PFSK-1 (cell line): ENCODE results near the gene MAD1L1.

Experiments used
- FOXP2 ChIP-seq: optimal IDR thresholded peaks from 2 replicates; pipeline ENCODE3; 2011; ENCODE audit warnings: borderline replicate concordance, control low read depth, inconsistent platforms; ENCODE audit not compliant: insufficient read depth; ENCODE audit errors: extremely low read length, extremely low read depth
- POLR2AphosphoS5 ChIP-seq: IDR thresholded peaks from 2 replicates; pipeline ENCODE4 v1.6.1; 2012; ENCODE audit warnings: low read depth, mild to moderate bottlenecking, control low read depth, low read length, moderate library complexity
- REST ChIP-seq, 2 experiments: IDR thresholded peaks; 2 replicates each; pipeline versions ENCODE4 v1.6.1 to v1.8.0; 2011 to 2012; ENCODE audit warnings: low read depth in 2 of 2, low read length in 2 of 2, control low read depth in 1 of 2, inconsistent platforms in 1 of 2, mild to moderate bottlenecking in 1 of 2, moderate library complexity in 1 of 2; ENCODE audit not compliant: insufficient read depth in 1 of 2
- SIN3A ChIP-seq: IDR thresholded peaks from 2 replicates; pipeline ENCODE4 v1.6.1; 2012; ENCODE audit warnings: mild to moderate bottlenecking, low read length, moderate library complexity, borderline replicate concordance; ENCODE audit not compliant: insufficient read depth
- TAF1 ChIP-seq: IDR thresholded peaks from 2 replicates; pipeline ENCODE4 v1.6.1; 2012; ENCODE audit warnings: low read length, control low read depth, borderline replicate concordance; ENCODE audit not compliant: insufficient read depth

MAD1L1 gene

GRCh38 chr7:2225336-2225735 lies 7.4 kb downstream of the MAD1L1 start:
- TF ChIP-seq TAF1 (no peak), FOXP2 (no peak), SIN3A (no peak), POLR2AphosphoS5 (no peak), REST (IDR thresholded peaks at IDR 0.05; ENCODE audit: insufficient read depth in 1 of 2, low read depth in 2 of 2, low read length in 2 of 2) (no peak)

- no peak for TF ChIP-seq REST (IDR thresholded peaks at IDR 0.05; ENCODE audit: insufficient read depth in 1 of 2, low read depth in 2 of 2, low read length in 2 of 2)
- no peak for TF ChIP-seq FOXP2
- TF ChIP-seq SIN3A, result no peak
- TF ChIP-seq POLR2AphosphoS5, result no peak
- no peak for TF ChIP-seq TAF1
These were observed 7.8 kb downstream of the MAD1L1 start for GRCh38 chr7:2224934-2225333.

GRCh38 chr7:2224491-2224928 lies 8.2 kb downstream of the MAD1L1 start:
- no peak for TF ChIP-seq REST (IDR thresholded peaks at IDR 0.05; ENCODE audit: insufficient read depth in 1 of 2, low read depth in 2 of 2, low read length in 2 of 2)
- TF ChIP-seq SIN3A, result no peak
- no peak for TF ChIP-seq FOXP2
- TF ChIP-seq POLR2AphosphoS5, result no peak
- TF ChIP-seq TAF1, result no peak

GRCh38 chr7:2223321-2223720 lies 9.4 kb downstream of the MAD1L1 start:
- TF ChIP-seq POLR2AphosphoS5 (no peak), REST (IDR thresholded peaks at IDR 0.05; ENCODE audit: insufficient read depth in 1 of 2, low read depth in 2 of 2, low read length in 2 of 2) (no peak), FOXP2 (no peak)

- no peak for TF ChIP-seq FOXP2
- no peak for TF ChIP-seq POLR2AphosphoS5
- TF ChIP-seq TAF1, result no peak
- TF ChIP-seq SIN3A, result no peak
- no peak for TF ChIP-seq REST (IDR thresholded peaks at IDR 0.05; ENCODE audit: insufficient read depth in 1 of 2, low read depth in 2 of 2, low read length in 2 of 2)
These were observed 10.2 kb downstream of the MAD1L1 start for GRCh38 chr7:2222516-2222915.
